ENCODE data around the gene CRABP2.

- TF ChIP-seq CTCF (IDR thresholded peaks at IDR 0.05; ENCODE audit: insufficient read depth, low read depth, low read length) (no peak), EZH2 (IDR thresholded peaks at IDR 0.05; ENCODE audit: insufficient read depth, low read length) (no peak)
Observed at GRCh38 chr1:156670359-156670758, 35.0 kb downstream of the CRABP2 start.

Measured in astrocyte (in vitro differentiated cells and primary cell).